NCI-H2081 treated with DMSO at 0.1 percent for 48 hours (cell line): ENCODE measurements around the gene ARHGAP24.
"Not testable (repeated sequence)": the region's sequence is repeated elsewhere in the genome, so short reads cannot be mapped to it uniquely, and the experiment has no call there.

Experiments used
- DNase-seq: peaks from one replicate; lab custom pipeline; 2025; lab: John Stamatoyannopoulos, UW

ARHGAP24 gene

DNA sequence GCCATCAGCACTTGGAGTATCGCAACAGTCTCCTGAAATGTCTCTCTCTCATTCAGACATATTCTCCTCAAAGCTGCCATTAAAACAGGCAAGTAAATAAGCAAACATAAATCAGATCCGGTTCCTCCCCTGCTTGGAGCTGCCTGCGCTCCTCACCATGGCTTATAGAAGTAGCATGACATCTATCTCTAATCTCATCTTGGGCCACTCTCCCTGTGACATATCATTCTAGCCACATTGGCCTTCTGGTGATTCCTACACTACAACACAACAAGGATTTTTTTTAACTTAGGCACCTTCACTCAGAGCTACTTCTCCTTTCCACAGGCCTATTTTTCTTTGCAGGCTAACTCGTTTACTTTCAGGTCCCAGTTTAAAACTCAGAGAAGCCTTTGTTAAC lies 387.9 kb downstream of the ARHGAP24 start:
- no peak for DNase-seq

DNA sequence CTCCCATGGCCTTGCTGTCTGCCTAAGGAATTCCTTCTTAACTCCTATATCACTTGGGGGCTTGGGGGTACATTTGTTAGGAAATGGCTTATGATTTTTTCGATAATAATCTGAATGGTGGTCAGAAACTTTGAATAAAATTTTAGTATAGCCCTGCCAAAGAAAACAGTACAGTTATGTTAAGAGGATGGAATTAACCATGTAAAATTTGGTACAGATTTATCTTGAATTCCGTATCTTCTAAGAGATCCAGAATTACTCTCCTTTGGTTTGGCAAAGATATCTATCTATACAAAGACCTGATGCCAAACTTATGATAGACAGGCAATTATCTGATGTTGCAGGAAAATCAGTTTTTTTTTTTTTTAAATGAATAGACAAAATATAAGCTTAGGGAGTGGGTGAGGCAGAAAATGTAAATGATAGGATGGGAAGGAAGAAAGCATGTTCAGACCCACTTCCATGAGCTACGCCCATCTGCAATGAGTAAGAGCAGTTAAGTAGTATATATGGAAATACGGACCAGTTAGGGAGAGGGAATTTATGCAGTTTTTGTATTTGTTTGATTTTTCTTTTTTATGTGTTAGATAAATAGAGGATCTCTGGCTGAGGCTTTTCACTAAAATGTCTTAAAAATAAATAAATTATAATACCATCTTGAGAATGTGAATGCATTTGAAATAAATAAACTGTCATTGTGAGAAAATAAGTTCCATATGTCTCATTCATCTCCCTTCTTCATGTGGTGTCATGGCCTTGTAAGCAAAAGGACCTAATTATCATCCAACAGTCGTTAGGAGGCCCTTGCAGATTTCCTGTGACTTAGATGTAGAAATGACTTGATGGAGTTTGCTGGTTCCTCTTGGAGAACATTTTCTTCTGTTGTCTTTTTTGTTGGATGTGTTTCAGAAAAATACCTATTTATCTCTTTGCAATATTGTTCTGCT lies 389.6 kb downstream of the ARHGAP24 start:
- DNase-seq = no peak

- no peak for DNase-seq
These were observed 390.3 kb downstream of the ARHGAP24 start for GRCh38 chr4:85865256-85865655.

DNA sequence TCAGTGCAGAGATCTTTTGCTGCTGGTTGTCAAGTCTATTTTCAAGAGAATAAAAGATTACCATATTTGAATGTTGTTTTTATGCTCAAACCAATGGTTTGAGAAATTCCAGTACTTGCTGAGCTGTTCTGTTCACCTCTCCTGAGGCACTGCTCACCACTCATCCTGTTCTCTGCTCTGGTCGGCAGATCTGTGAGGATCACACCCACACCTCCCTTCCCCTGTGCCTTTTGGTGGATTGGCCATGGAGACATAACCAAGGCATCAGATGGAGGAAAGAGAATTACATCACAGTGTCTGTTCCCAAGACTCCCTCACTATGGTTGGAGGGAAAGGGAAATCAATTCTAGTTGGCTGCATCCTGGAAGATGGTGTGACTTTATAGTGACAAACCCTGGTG lies 391.6 kb downstream of the ARHGAP24 start:
- DNase-seq = no peak

- no peak for DNase-seq
These were observed 392.3 kb downstream of the ARHGAP24 start for GRCh38 chr4:85867271-85867670.

- no peak for DNase-seq
These were observed 394.2 kb downstream of the ARHGAP24 start for GRCh38 chr4:85869181-85869580.

DNA sequence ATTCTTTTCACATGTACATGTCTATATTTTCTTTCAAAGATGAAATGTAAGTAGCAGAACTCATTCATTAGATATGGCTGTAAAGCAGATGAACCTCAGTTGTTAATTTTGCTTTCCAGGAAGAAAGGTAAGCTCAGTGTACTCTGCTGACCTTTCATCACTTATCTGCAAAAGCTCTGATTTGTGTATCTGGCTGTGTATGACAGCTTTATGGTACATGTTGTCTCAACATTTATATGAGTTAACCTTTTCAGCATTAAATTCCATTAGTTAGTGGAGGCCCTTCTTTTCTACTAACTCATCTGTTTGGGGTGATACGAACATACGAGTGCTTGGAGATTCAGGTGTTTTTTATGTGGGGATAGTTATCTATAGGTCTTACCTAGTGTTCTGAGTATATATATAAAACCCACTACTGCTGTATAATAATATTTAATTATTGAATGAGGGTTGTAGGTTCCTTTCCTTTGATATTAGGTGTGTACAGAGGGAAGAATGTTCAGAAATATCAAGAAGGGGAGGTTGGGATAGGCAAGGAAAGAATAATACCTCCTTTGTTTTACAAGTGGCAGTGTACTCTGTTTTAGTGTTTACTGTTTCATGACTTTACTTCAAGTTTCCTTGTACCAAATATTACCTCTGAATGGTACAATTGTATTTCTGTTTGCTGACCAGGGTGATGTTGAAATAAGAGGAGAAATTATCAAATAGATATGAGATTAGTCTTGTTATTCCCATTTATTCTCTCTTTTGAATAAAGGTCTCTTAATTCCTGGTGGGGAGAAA lies 395.5 kb downstream of the ARHGAP24 start:
- no peak for DNase-seq

- DNase-seq = no peak
These were observed 398.6 kb downstream of the ARHGAP24 start for GRCh38 chr4:85873566-85873965.

GRCh38 chr4:85879518-85879917 lies 404.6 kb downstream of the ARHGAP24 start:
- no peak for DNase-seq

DNA sequence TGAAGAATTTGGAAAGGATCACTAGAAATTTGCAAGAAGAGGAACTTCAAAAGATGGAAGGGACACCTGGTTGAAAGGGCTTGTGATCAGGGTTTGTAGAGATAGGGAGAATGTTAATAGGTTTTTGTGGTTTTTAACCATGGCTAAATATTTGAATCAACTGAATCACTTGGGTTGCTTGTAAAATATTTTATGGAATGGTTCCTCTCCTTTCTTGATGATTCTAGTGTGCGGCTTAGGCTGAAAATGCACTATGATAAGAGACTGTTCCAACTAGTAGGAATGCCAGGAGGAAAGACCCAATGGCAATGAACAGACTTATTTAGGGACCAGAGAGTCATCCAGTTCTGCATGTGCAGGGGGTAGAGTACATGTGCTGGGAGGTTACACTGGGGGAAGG lies 408.2 kb downstream of the ARHGAP24 start:
- no peak for DNase-seq

DNA sequence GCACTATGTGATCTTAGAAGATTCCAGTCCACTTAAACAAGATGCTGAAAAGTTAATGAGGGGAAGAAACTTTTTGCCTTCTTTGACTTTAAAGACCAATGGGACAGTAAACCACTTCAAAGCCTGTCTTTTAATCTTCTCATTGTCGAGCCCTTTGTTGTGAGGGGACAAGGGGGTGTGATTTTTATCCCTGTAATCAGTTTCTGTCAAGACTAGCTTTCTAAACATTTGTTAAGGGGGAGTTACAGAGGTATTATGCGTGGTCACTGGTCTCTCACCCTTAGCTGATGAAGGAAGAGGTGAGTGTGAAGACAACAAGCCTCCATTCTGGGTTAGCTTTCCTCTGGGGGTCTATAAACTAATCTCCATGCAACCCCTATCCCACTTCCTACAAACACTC lies 409.3 kb downstream of the ARHGAP24 start:
- DNase-seq = no peak

DNA sequence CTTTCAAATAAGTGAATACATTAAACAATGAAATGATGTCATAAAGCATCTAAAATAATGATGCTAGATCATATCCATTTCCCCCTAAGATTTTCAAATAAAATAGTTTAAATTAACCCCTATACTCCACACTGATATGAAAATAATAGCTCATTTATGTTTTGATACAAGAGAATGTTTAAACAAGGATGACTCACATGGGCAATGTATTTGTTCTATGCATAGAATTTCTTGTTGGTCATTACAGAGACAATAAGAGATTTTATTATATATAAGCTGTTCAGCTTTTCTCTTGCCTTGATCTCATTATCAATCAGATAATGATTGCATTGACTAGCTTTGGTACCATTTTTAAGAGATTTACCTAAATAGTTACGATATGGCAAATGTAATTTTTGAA lies 411.7 kb downstream of the ARHGAP24 start:
- no peak for DNase-seq

- no peak for DNase-seq
These were observed 414.4 kb downstream of the ARHGAP24 start for GRCh38 chr4:85889314-85889713.

GRCh38 chr4:85895755-85896154 lies 420.8 kb downstream of the ARHGAP24 start:
- DNase-seq = no peak

DNA sequence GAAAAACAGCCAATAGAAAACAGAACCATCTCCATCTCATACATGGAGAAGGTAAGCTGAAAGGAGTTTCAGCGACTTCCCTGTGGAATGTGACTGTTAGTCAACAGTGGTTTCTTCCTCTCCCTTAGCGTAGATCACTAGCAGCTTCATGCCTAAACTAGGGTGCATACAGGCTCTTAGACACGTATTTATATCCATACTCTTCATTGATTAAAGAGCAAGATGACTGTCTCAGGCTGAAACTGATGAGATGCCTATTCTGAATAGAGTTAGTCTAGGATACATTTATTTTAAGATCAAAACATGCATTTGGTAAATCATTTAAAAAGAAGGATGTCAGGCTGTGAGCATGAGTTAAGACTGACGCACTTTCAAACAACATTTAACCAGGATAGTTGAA lies 423.3 kb downstream of the ARHGAP24 start:
- no peak for DNase-seq

GRCh38 chr4:85901500-85901899 lies 426.6 kb downstream of the ARHGAP24 start:
- DNase-seq = no peak

DNA sequence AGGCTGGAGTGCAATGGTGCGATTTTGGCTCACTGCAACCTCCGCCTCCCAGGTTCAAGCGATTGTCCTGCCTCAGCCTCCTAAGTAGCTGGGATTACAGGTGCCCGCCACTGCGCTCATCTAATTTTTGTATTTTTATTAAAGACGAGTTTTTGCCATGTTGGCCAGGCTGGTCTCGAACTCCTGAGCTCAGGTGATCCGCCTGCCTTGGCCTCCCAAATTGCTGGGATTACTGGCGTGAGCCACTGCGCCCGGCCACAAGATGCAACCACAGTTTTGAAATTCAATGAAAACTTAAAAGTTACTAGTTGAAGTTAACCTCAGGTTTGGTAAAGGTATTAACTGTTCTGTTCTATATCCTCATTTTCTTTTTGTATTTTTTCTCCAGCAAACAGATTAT lies 427.7 kb downstream of the ARHGAP24 start:
- not testable (repeated sequence) for DNase-seq

DNA sequence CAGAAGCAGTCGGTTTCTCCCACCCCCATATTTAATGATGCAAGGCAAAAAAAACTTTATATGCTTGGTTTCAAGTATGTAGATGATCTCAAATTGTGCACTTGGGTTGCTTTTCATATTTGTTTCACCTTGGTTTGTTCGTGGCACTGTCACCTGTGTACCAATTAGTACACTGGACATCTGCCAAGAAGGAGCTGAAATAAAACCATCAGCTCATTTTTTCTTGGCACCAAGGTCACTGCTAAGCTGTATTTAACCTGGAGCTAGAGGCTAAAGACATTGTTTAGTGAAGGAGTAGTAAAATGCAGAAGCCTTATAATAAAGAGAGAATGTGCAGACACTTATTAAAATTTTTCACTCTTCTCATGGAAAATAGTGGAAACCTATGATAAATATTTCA lies 430.8 kb downstream of the ARHGAP24 start:
- no peak for DNase-seq

DNA sequence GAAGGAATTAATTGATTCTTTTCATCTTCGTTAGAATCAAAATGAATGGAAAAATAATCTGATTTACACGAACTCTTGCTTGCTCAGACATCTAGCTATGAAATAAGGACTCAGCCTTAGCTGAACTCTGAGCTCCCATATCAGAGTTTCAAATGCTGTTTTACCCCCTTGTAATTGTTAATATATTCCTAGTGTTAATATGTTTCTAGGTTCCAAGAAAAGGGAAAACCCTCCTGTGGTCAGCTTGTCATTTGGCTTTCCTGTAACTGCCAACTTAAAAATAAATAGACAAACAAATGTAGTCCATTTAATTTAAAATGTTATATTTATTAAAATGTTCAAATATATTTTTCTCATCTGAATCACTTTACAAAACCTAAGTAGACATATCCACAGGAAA lies 432.1 kb downstream of the ARHGAP24 start:
- no peak for DNase-seq

- no peak for DNase-seq
These were observed 434.9 kb downstream of the ARHGAP24 start for GRCh38 chr4:85909851-85910250.

DNA sequence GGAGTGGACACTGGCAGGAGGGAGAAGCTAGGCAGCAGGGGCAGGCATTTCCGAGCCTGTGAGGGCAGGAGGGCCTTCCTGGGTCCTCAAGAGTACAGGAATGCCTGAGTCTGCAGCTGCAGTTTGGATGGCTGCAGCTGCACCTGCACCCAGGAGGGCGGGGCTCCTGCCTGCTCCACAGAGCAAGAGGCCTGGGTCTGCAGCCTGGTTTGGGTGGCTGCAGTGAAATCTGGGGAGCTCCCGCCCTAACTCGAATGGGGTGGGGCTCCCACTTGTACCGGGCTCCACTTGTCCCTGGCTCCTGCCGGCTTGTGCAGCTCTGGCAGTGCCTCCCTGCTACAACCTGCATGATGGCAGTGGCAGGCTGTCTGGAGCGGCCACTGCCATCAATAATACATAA lies 436.0 kb downstream of the ARHGAP24 start:
- no peak for DNase-seq

DNA sequence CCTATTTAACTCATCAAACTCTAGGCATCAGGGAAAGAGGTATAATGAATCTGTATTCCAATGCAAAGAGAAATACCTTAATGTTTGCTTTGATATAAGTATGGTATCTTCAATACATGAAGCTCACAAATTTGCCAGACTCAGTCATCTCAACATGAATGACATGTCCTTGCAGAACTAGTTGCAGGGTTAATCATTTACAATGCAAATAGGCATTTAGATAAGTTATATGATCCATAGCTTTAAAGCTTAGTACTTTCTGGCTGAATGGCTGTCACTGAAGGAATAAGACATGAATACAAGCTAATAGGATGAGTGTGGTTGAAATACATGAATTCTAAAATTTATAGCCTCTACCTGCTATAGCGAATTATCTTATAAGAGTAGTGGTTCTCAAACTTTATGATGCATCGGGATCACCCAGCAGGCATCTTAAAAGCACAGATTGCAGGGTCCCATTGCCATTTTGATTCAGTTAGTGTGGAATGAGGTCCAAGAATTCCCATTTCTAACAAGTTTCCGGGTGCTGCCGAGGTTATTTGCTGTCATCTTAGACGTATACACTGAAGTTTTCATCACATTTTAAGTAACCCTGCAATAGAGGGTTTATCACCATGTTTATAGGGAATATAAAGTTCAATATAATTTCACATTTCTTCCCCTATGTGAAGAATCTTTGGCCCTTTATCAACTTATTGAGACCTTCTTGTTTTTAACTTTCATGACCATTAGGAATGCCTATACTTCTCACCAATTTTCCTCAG lies 439.2 kb downstream of the ARHGAP24 start:
- no peak for DNase-seq
